Small intestine (tissue), 7 donors: ENCODE measurements around the gene BANF2. TPM values are rescaled to one million over a fixed set of nuclear protein-coding genes. Genes with fewer than 3 reads are reported as not detected.

Experiments
- DNase-seq, 2 donors: peaks; one replicate each; pipeline versions ENCODE4 v3.0.0 to v3.0.0-alpha.2; 2013
- FAIRE-seq: peaks from 2 replicates; lab custom pipeline; 2012; peaks lifted over from hg19 to GRCh38; lab: Jason Lieb, UNC
- H3K27ac ChIP-seq, 3 donors: one replicate each; pipeline ENCODE4 v1.5.1; 2013; ENCODE audit warnings: low read length in 2 of 3, mild to moderate bottlenecking in 2 of 3, control low read depth in 1 of 3, inconsistent platforms in 1 of 3, low read depth in 1 of 3, moderate library complexity in 1 of 3
- H3K27me3 ChIP-seq, 3 donors: one replicate each; pipeline ENCODE4 v1.6.1; 2013; ENCODE audit warnings: low read length in 3 of 3, inconsistent platforms in 1 of 3; ENCODE audit not compliant: control insufficient read depth in 3 of 3, insufficient read depth in 3 of 3
- H3K36me3 ChIP-seq, 3 donors: one replicate each; pipeline ENCODE4 v1.6.1; 2013; ENCODE audit warnings: low read length in 3 of 3, inconsistent platforms in 1 of 3, low read depth in 1 of 3, mild to moderate bottlenecking in 1 of 3, moderate library complexity in 1 of 3; ENCODE audit not compliant: control insufficient read depth in 3 of 3, insufficient read depth in 2 of 3
- H3K4me1 ChIP-seq, 3 donors: one replicate each; pipeline ENCODE4 v1.6.1; 2013; ENCODE audit warnings: low read length in 2 of 3, inconsistent platforms in 1 of 3, low read depth in 1 of 3, mild to moderate bottlenecking in 1 of 3, moderate library complexity in 1 of 3; ENCODE audit not compliant: control insufficient read depth in 3 of 3, insufficient read depth in 2 of 3
- H3K4me3 ChIP-seq, 3 donors: one replicate each; pipeline ENCODE4 v1.5.1; 2013; ENCODE audit warnings: low read length in 3 of 3, control low read depth in 1 of 3, inconsistent platforms in 1 of 3, low read depth in 1 of 3, mild to moderate bottlenecking in 1 of 3, moderate library complexity in 1 of 3
- H3K9me3 ChIP-seq, 2 donors: one replicate each; pipeline ENCODE4 v1.6.1; 2013; ENCODE audit warnings: low read depth in 1 of 2, low read length in 1 of 2; ENCODE audit not compliant: control insufficient read depth in 2 of 2, insufficient read depth in 1 of 2
- WGBS, 3 donors: extraction: QIAGEN DNeasy Blood & Tissue Kit; methylation state at CpG; one replicate each; pipeline ENCODE4 v1.1.7; 2013; 5-methylcytosine and 5-hydroxymethylcytosine counted together
- polyA plus RNA-seq, 4 donors: library from polyadenylated mRNA; stranded (reverse) in 3 of 4; unstranded in 1 of 4; fragments of 200-250 nt in 3 of 4; fragments of 120-200 nt in 1 of 4; gene quantifications; one replicate each; pipeline versions ENCODE4 v1.2.1 to v1.2.3, GENCODE V29; 2013
- donor health status: healthy with polysubstance abuse.
- donor health status: control.
- donor health status: control.
- donor health status: Bipolar disorder and iron deficiency.
- donor health status: healthy.

BANF2 gene
- polyA plus RNA-seq, 4 donors: not detected

DNA sequence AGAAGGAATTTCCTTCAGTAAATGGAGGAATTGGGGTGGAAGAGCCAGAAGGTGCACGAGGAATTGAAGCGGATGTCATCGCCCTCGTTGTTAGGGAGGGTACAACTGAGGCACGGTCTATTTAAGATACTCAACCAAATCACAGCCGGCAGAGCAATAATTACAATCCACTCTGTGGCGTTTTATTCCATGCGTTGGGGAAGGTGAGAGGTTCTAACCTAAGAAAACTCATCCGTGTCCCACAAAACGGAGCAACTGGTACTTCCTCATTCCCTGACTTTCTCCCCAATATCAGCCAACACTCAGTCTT is 16.9 kb upstream of the BANF2 start:
- H3K36me3 ChIP-seq: peaks cover 0 to 17% (median 4%) of the 10 kb centered on the region in 3 donors
- H3K27me3 ChIP-seq: no peaks in the 10 kb centered on the region
- H3K9me3 ChIP-seq: peaks cover 0 to 17% of the 10 kb centered on the region in 2 donors
- H3K4me3 ChIP-seq: peak overlapping the region; percentile 54 to 63 (median 59)
- 4 to 30% (median 16%) methylated on average over 10 of the region's 10 CpGs for WGBS, 3 donors
- DNase-seq (no peak), FAIRE-seq (no peak)
- peaks cover 3 to 43% (median 6%) of the 10 kb centered on the region in 3 donors for H3K4me1 ChIP-seq
- H3K27ac ChIP-seq: peak overlapping the region; percentile 47 to 92 (median 78)

DNA sequence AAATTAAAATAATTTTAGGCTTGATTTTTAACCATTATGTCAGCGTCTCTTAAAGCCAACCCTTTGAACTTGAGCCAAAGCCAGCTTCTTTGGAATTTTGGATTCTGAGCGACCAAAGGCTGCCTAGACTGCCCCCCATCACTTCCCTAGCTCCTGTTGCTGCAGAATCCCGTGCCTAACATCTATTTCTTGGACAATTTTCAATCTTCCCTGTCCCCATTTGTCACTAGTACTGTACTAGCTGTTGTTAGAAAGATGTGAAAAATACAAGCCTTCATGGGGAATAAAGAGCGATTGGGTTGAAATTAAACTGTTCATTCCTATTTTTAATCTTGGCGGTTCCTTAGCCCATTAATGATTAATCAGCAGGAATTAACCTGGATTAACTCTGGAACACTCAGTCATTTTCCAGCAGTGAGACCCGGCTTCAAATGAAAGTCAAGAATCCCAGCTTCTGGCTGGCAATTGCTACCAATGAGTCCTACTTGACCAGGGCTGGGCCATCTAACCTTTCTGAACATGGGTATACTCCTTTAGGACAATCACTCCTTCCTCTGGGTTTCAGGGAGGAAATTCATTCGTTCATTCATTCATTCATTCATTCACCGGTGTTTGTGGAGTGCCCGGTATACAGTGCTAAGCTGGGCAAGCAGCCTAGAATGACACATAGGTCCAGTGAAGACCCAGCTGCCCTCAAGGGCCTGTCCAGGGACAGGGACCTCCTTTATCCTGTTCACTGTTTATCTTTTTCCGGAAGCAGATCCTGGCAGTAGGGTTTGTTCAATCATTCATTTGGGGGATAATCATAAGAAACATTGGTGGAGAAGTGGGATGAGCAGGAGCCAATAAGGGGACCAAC is 16.3 kb upstream of the BANF2 start:
- Histone ChIP-seq H3K27me3 (no peaks in the 10 kb centered on the region), H3K27ac (peak overlapping the region in 2 of 3 donors; percentile 18), H3K36me3 (peaks cover 0 to 17% (median 4%) of the 10 kb centered on the region in 3 donors), H3K4me1 (peaks cover 3 to 43% (median 6%) of the 10 kb centered on the region in 3 donors), H3K4me3 (no peak overlapping the region), H3K9me3 (peaks cover 0 to 20% of the 10 kb centered on the region in 2 donors)
- FAIRE-seq (no peak), DNase-seq (peak in 1 of 2 donors; percentile 51)
- 12 to 51% (median 32%) methylated on average over 10 of the region's 10 CpGs for WGBS, 3 donors

DNA sequence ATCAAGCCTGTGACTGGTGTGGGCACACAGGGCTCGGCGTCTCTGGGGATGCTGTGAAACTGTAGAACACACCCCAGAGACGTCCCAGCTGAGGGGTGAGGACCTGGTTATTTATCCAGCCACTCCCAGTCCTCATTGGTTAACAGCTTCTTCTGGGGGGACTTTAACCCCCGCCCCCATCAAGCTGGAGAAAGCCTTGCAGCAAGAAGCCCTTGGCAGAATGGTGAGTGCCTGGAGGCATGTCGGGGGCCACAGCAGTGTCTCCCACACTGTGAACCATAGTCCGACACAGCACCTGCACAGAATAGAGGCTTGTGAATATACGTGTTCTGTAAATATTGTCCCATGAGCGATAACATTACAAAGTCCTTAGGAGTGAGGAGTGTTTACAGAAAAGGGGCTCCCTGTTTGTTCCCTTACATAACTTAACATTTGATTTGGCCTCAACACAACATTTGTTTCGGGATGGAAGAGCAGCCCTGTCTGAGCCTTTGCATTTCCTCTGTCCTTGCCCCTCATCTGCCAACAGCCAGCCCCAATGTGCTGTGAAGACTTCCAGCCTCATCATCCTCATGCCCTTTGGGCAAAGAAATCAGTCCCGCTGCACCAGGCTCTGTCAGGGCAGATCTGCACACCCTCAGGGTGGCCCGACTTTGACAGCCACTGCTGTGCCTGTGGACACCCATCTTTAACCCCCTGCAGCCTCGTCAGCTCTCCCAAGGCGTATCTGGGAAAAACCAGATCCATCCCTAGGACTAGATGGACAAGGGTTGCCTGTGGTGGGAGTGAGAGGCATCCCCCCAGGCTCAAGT is 15.5 kb upstream of the BANF2 start:
- no peak overlapping the region for H3K4me3 ChIP-seq
- 23 to 59% (median 44%) methylated on average over 13 of the region's 13 CpGs for WGBS, 3 donors
- peaks cover 0 to 11% (median 0%) of the 10 kb centered on the region in 3 donors for H3K36me3 ChIP-seq
- DNase-seq (peak; percentile 63 to 70), FAIRE-seq (no peak)
- peaks cover 3 to 35% (median 6%) of the 10 kb centered on the region in 3 donors for H3K4me1 ChIP-seq
- no peaks in the 10 kb centered on the region for H3K27me3 ChIP-seq
- H3K27ac ChIP-seq: peak overlapping the region in 2 of 3 donors; percentile 1 to 18
- peaks cover 0 to 20% of the 10 kb centered on the region in 2 donors for H3K9me3 ChIP-seq

- peak in 1 of 2 donors; percentile 31 for DNase-seq
- H3K27me3 ChIP-seq: no peaks in the 10 kb centered on the region
- peaks cover 1 to 27% (median 3%) of the 10 kb centered on the region in 3 donors for H3K4me1 ChIP-seq
- 18 to 38% (median 23%) methylated on average over 1 of the region's 1 CpG for WGBS, 3 donors
- no peak overlapping the region for H3K4me3 ChIP-seq
- peaks cover 0 to 5% (median 0%) of the 10 kb centered on the region in 3 donors for H3K36me3 ChIP-seq
- H3K27ac ChIP-seq: no peak overlapping the region
- FAIRE-seq: no peak
- peaks cover 0 to 20% of the 10 kb centered on the region in 2 donors for H3K9me3 ChIP-seq
These were observed 14.6 kb upstream of the BANF2 start for GRCh38 chr20:17685168-17685567.

GRCh38 chr20:17687800-17688199 is 12.0 kb upstream of the BANF2 start:
- Histone ChIP-seq H3K9me3 (peaks cover 0 to 26% of the 10 kb centered on the region in 2 donors), H3K4me3 (no peak overlapping the region), H3K27me3 (no peaks in the 10 kb centered on the region), H3K4me1 (peaks cover 1 to 21% (median 2%) of the 10 kb centered on the region in 3 donors), H3K27ac (no peak overlapping the region), H3K36me3 (no peaks in the 10 kb centered on the region)
- no peak for DNase-seq
- no peak for FAIRE-seq
- WGBS, 3 donors: 80 to 92% (median 91%) methylated on average over 3 of the region's 3 CpGs

- H3K27me3 ChIP-seq: no peaks in the 10 kb centered on the region
- FAIRE-seq: no peak
- no peaks in the 10 kb centered on the region for H3K36me3 ChIP-seq
- H3K4me3 ChIP-seq: no peak overlapping the region
- DNase-seq: no peak
- H3K4me1 ChIP-seq: peaks cover 0 to 10% (median under 1%) of the 10 kb centered on the region in 3 donors
- 34 to 42% (median 42%) methylated on average over 2 of the region's 2 CpGs for WGBS, 3 donors
- H3K9me3 ChIP-seq: peaks cover 0 to 26% of the 10 kb centered on the region in 2 donors
- no peak overlapping the region for H3K27ac ChIP-seq
These were observed 10.8 kb upstream of the BANF2 start for GRCh38 chr20:17688965-17689364.

DNA sequence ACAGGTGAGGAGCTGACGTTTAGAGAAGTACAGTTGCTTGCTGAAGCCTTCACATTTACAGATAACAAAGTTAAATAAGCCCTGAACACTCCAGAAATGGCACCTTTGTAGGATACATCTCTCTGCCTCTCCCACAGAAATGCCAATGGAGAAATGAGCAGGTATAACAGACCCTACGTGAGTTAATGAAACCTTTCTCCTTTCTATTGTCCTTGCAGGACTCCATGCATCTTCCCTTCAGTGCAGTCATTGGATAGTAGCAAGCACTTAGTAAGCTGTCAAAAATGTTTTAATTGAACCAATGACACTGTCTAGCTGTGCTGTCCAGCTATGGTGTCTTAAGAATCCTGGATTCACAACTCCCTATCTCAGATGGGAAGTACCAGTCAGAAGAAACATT is 9.6 kb upstream of the BANF2 start:
- WGBS, 3 donors: 63 to 68% (median 68%) methylated on average over 2 of the region's 2 CpGs
- no peaks in the 10 kb centered on the region for H3K36me3 ChIP-seq
- H3K27me3 ChIP-seq: no peaks in the 10 kb centered on the region
- FAIRE-seq (no peak), DNase-seq (no peak)
- no peak overlapping the region for H3K4me3 ChIP-seq
- peaks cover 0 to 26% of the 10 kb centered on the region in 2 donors for H3K9me3 ChIP-seq
- no peaks in the 10 kb centered on the region for H3K4me1 ChIP-seq
- H3K27ac ChIP-seq: no peak overlapping the region

DNA sequence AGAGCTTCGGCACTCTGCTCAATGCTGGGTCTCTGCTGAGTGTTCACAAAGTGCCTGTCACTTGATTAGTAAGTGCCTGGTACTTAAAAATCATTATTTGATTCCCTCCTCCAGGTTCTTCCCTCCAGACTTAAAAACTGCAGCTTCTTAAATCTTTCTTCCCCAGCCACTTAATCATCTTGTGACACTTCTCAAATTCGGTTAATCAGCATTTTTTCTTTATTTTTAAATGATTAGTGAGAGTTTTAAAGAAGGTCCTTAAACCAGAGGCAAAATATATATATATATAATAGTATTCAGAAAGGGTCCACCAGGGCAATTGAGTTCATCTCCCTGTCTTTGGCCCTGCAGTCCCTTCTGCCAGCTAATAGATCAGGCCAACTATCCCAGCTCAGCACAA is 8.0 kb upstream of the BANF2 start:
- Histone ChIP-seq H3K27me3 (no peaks in the 10 kb centered on the region), H3K4me1 (no peaks in the 10 kb centered on the region), H3K4me3 (no peak overlapping the region), H3K36me3 (no peaks in the 10 kb centered on the region), H3K27ac (no peak overlapping the region), H3K9me3 (peaks cover 0 to 20% of the 10 kb centered on the region in 2 donors)
- no peak for FAIRE-seq
- 70 to 79% (median 75%) methylated on average over 2 of the region's 2 CpGs for WGBS, 3 donors
- DNase-seq: no peak
